GM12864 (cell line): Measurements from ENCODE around the gene IL13RA2.

Source experiments
- DNase-seq: peaks from one replicate; pipeline ENCODE4 v3.0.0-alpha.2; 2011; ENCODE audit warnings: low read depth
- H3K4me3 ChIP-seq: 2 replicates; pipeline ENCODE4 v1.5.1; 2011; ENCODE audit warnings: mild to moderate bottlenecking, low read depth, low read length, control low read depth
- CTCF ChIP-seq: IDR thresholded peaks from 2 replicates; pipeline ENCODE4 v1.5.1; 2011; ENCODE audit warnings: low read depth, mild to moderate bottlenecking, moderate library complexity, low read length, control low read depth, inconsistent platforms; ENCODE audit errors: missing control alignments

Gene IL13RA2

DNA sequence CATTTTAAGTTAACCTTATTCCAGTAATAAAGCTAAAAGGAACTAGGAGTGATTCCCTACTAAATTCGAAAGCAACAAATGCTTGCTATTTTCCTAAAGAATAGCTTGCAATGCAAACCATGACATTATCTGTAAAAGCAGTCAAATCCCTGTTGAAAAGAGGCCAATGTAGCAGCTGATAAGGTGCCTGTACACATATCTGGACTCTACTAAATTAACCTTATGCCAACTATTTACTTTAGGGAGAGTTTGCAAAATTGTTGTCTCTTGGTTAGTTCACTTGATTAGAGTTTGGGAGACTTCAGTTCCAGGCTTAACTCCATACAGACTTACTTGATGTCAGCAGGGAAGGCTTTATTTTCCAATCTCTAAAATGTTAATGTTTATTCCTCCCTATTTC is 6.0 kb downstream of the IL13RA2 start:
- DNase-seq, result no peak
- no peak overlapping the region for H3K4me3 ChIP-seq
- no peak for TF ChIP-seq CTCF

DNA sequence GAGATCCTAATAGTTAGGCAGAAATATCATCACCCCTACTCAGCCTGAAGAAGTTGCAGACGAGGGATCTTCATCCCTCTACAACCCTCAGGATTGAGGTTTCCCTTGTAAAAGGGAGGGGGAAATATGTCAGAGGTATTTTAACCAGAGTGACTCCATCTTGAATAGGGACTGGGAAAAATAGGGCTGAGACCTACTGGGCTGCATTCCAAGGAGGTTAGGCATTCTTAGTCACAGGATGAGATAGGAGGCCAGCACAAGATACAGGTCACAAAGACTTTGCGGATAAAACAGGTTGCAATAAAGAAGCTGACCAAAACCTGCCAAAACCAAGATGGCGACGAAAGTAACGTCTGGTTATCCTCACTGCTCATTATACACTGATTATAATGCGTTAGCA is 17.5 kb downstream of the IL13RA2 start:
- DNase-seq, result no peak
- no peak for TF ChIP-seq CTCF
- H3K4me3 ChIP-seq, result no peak overlapping the region

DNA sequence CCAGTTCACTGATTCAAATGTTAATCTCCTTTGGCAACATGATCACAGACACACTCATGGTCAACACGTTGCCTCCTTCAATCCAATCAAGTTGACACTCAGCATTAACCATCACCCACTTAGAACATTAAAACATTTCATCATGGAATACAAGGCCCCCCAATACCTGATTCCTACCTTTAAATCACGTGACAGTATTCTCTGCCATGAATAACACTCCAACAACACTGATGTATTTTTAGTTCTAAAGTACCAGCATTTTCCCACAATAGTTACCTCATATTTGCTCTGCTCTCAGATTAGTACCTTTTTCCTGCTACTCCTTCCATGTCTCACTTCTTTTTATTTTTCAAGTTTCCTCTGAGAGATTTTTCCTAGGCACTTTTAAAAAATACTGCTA is 19.6 kb downstream of the IL13RA2 start:
- no peak for TF ChIP-seq CTCF
- no peak for DNase-seq

DNA sequence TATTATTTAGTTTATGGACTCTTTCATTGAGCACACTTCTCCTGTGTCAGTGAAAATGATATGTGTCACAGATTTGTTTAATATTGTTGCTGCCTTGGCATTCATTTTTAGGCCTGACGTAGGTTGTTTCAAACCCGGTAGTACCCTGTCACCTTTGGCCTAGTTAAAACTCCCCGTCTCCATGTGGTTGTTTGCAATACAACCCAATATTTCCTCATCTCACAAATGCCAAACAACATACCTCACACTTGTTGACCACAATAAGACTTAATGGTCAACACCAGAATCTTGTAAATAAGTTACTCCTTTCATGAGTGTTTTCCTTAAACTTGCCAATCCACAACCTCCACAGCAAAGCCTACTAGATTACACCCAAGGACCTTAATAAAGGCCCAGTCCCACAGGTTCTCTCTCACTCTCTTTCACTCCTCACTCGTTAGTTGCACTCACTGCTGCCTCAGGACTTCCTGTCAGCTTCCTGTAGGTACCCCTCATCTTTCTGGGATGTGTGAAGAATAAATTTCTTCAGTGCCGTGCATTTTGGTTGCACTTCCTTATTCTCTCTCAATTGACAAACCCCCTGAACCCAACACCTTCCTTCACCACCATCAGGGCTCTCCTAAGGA is 31.3 kb downstream of the IL13RA2 start:
- no peak for DNase-seq
- H3K4me3 ChIP-seq, result no peak overlapping the region
- no peak for TF ChIP-seq CTCF

More for the DNA sequence above, 19.6 kb downstream of the IL13RA2 start:
- no peak overlapping the region for H3K4me3 ChIP-seq

- H3K4me3 ChIP-seq, result no peak overlapping the region
- no peak for DNase-seq
- TF ChIP-seq CTCF, result no peak
Observed at GRCh38 chrX:114976292-114976691, 41.1 kb downstream of the IL13RA2 start.

DNA sequence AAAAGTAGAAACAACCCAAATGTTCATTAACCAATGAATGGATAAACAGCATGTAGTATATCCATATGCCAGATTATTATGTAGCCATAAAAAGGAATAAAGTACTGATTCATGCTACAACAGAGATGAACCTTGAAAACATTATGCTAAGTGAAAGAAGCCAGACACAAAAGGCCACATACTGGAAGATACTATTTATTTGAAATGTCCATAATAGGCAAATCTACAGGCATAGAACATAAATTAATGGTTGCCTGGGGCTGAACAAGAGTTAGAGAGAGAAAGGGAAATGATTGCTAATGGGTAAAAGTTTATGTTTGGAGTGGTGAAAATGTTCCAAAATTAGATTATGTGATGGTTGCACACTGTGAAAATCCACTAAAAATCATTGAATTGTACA is 44.4 kb downstream of the IL13RA2 start:
- DNase-seq, result no peak
- no peak for TF ChIP-seq CTCF
- no peak overlapping the region for H3K4me3 ChIP-seq

DNA sequence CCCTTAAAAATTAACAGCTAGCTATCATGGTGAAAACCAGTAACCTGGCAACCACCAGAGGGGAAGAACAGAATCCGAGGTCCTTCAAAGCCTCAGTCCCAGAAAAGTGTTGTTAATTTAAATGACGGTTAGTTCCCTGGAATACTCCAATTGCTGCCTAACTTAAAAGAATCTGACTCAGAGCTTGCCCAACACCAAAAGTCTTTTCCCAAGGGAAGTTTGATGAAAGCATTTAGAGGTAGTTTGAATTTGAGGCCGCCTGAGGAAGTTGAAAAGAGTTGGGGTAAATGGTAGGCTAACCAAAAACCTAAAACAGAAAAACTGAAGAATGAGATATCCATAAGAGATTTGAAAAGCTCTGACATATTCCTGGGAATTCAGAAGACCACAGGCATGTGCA is 46.6 kb downstream of the IL13RA2 start:
- no peak overlapping the region for H3K4me3 ChIP-seq
- no peak for DNase-seq

More for the DNA sequence above, 46.6 kb downstream of the IL13RA2 start:
- TF ChIP-seq CTCF, result no peak
